Measurements from ENCODE around the gene PTPRD. TPM values are rescaled to one million over a fixed set of nuclear protein-coding genes. Genes with fewer than 3 reads are reported as not detected.

Gene PTPRD
- total and polyA plus RNA-seq, 9 of the 15 experiments (the other 6 are each of a cell fraction or from before 2014, with no cell fraction given), result 0.11 TPM; not detected in 8

DNA sequence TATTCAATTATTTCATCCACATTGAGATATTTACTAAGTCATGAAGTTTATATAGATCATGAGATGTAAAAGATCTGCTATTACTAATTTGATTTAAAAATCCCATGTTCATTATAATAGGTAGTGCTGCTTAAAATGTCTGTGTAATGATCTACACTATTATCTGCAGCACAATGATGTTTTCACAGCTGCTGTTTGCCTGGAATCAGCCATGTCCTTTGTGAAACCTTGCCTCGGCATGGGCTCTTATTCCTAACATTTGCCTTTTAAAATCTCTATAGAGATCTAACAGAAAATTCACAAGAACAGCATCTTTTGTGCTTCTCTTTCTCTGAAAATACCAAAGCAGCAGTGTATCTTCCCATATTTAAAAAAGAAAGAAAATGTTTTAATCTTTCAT lies 444.6 kb downstream of the PTPRD start:
- H3K27ac ChIP-seq (ENCODE audit: extremely low read depth, low read depth, low read length), result no peak overlapping the region
- WGBS (ENCODE audit: insufficient coverage, low coverage, missing lambda C conversion rate), result 0% methylated on average over 1 of the region's 1 CpG
- H3K4me1 ChIP-seq (replicated peaks in 1 of 2; ENCODE audit: control insufficient read depth in 2 of 2, insufficient read depth in 2 of 2, low read length in 2 of 2), result no peaks in the 10 kb centered on the region
- CTCF ChIA-PET (ENCODE audit: low intra/inter-chr PET ratio), result no interaction called here
- no TSS peak for BruUV-seq (replicated peaks)
- no peak overlapping the region for H3K4me3 ChIP-seq
- H3K4me2 ChIP-seq (ENCODE audit: insufficient read depth, low read length), result no peak overlapping the region
- H3K79me2 ChIP-seq (ENCODE audit: control insufficient read depth, insufficient read depth, low read length), result no peaks in the 10 kb centered on the region
- no peak overlapping the region for H3K9ac ChIP-seq (ENCODE audit: insufficient read depth in 1 of 2, low read depth in 2 of 2, low read length in 2 of 2)
- FAIRE-seq, result no peak
- in situ Hi-C loops (cut with MboI) (no loop called here), intact Hi-C loops (cut with micrococcal nuclease) (no loop called here)
- ATAC-seq, result no peak
- H3K27me3 ChIP-seq (ENCODE audit: control insufficient read depth in 2 of 2, insufficient read depth in 2 of 2, low read length in 2 of 2), result no peaks in the 10 kb centered on the region
- no peaks in the 10 kb centered on the region for H3K36me3 ChIP-seq (ENCODE audit: control insufficient read depth, insufficient read depth, low read length)
- no peaks in the 10 kb centered on the region for H3K9me3 ChIP-seq (replicated peaks; ENCODE audit: control insufficient read depth, insufficient read depth, low read depth, low read length)
- H3K9me1 ChIP-seq (ENCODE audit: control insufficient read depth, insufficient read depth, low read length), result no peaks in the 10 kb centered on the region
- POLR2A ChIA-PET, result no interaction called here
- no peak overlapping the region for H2AFZ ChIP-seq (ENCODE audit: low read depth, low read length)
- no peaks in the 10 kb centered on the region for H4K20me1 ChIP-seq (replicated peaks; ENCODE audit: control insufficient read depth, insufficient read depth, low read length)
- no peak for DNase-seq (ENCODE audit: extremely low read depth in 1 of 4, low spot score in 3 of 4)
- no peak for TF ChIP-seq ZNF23 (CRISPR knock-in tag; IDR thresholded peaks at IDR 0.05)
- TF ChIP-seq JUNB (CRISPR knock-in tag; conservative IDR thresholded peaks at IDR 0.05), result no peak
- TF ChIP-seq, protein P1, sequence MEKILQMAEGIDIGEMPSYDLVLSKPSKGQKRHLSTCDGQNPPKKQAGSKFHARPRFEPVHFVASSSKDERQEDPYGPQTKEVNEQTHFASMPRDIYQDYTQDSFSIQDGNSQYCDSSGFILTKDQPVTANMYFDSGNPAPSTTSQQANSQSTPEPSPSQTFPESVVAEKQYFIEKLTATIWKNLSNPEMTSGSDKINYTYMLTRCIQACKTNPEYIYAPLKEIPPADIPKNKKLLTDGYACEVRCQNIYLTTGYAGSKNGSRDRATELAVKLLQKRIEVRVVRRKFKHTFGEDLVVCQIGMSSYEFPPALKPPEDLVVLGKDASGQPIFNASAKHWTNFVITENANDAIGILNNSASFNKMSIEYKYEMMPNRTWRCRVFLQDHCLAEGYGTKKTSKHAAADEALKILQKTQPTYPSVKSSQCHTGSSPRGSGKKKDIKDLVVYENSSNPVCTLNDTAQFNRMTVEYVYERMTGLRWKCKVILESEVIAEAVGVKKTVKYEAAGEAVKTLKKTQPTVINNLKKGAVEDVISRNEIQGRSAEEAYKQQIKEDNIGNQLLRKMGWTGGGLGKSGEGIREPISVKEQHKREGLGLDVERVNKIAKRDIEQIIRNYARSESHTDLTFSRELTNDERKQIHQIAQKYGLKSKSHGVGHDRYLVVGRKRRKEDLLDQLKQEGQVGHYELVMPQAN (IDR thresholded peaks at IDR 0.05; ENCODE audit: borderline replicate concordance), result no peak
- TF ChIP-seq BCL6 (CRISPR knock-in tag; IDR thresholded peaks at IDR 0.05), result no peak
- TF ChIP-seq SRSF9 (IDR thresholded peaks at IDR 0.05; ENCODE audit: borderline replicate concordance, low read depth, low read length), result no peak
- TF ChIP-seq, protein P2, sequence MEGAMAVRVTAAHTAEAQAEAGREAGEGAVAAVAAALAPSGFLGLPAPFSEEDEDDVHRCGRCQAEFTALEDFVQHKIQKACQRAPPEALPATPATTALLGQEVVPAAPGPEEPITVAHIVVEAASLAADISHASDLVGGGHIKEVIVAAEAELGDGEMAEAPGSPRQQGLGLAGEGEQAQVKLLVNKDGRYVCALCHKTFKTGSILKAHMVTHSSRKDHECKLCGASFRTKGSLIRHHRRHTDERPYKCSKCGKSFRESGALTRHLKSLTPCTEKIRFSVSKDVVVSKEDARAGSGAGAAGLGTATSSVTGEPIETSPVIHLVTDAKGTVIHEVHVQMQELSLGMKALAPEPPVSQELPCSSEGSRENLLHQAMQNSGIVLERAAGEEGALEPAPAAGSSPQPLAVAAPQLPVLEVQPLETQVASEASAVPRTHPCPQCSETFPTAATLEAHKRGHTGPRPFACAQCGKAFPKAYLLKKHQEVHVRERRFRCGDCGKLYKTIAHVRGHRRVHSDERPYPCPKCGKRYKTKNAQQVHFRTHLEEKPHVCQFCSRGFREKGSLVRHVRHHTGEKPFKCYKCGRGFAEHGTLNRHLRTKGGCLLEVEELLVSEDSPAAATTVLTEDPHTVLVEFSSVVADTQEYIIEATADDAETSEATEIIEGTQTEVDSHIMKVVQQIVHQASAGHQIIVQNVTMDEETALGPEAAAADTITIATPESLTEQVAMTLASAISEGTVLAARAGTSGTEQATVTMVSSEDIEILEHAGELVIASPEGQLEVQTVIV (CRISPR knock-in tag; IDR thresholded peaks at IDR 0.05; ENCODE audit: borderline replicate concordance), result no peak
- no peak for TF ChIP-seq TFAM (CRISPR knock-in tag; conservative IDR thresholded peaks at IDR 0.05)
- TF ChIP-seq KAT2B (IDR thresholded peaks at IDR 0.05; ENCODE audit: low read depth, low read length), result no peak
- TF ChIP-seq RBM22 (IDR thresholded peaks at IDR 0.05; ENCODE audit: low read depth, low read length, poor library complexity, severe bottlenecking), result no peak
- no peak for TF ChIP-seq CBFA2T3 (IDR thresholded peaks at IDR 0.05)
- no peak for TF ChIP-seq SMARCB1 (IDR thresholded peaks at IDR 0.05; ENCODE audit: insufficient read length, low read depth)
- TF ChIP-seq, protein P3, sequence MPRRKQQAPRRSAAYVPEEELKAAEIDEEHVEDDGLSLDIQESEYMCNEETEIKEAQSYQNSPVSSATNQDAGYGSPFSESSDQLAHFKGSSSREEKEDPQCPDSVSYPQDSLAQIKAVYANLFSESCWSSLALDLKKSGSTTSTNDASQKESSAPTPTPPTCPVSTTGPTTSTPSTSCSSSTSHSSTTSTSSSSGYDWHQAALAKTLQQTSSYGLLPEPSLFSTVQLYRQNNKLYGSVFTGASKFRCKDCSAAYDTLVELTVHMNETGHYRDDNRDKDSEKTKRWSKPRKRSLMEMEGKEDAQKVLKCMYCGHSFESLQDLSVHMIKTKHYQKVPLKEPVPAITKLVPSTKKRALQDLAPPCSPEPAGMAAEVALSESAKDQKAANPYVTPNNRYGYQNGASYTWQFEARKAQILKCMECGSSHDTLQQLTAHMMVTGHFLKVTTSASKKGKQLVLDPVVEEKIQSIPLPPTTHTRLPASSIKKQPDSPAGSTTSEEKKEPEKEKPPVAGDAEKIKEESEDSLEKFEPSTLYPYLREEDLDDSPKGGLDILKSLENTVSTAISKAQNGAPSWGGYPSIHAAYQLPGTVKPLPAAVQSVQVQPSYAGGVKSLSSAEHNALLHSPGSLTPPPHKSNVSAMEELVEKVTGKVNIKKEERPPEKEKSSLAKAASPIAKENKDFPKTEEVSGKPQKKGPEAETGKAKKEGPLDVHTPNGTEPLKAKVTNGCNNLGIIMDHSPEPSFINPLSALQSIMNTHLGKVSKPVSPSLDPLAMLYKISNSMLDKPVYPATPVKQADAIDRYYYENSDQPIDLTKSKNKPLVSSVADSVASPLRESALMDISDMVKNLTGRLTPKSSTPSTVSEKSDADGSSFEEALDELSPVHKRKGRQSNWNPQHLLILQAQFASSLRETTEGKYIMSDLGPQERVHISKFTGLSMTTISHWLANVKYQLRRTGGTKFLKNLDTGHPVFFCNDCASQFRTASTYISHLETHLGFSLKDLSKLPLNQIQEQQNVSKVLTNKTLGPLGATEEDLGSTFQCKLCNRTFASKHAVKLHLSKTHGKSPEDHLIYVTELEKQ (CRISPR knock-in tag; IDR thresholded peaks at IDR 0.05), result no peak
- no peak for TF ChIP-seq JUN (IDR thresholded peaks at IDR 0.05; ENCODE audit: borderline replicate concordance, low read depth, low read length)
- no peak for TF ChIP-seq JUN (CRISPR knock-in tag; IDR thresholded peaks at IDR 0.05; ENCODE audit: borderline replicate concordance)
- no peak for TF ChIP-seq ZBTB7A (IDR thresholded peaks at IDR 0.05; ENCODE audit: borderline replicate concordance, control insufficient read depth, low read depth, low read length)
